ENCODE data around the gene MOB2.

- TF ChIP-seq RARB (CRISPR knock-in tag; IDR thresholded peaks at IDR 0.05): no peak
- TF ChIP-seq CSRNP3 (CRISPR knock-in tag; IDR thresholded peaks at IDR 0.05): no peak
- no peak for TF ChIP-seq ZFP3 (CRISPR knock-in tag; IDR thresholded peaks at IDR 0.05)
- TF ChIP-seq ISL1 (CRISPR knock-in tag; IDR thresholded peaks at IDR 0.05): no peak
- TF ChIP-seq PPARA (CRISPR knock-in tag; IDR thresholded peaks at IDR 0.05; ENCODE audit: borderline replicate concordance): no peak
- no peak for TF ChIP-seq ARNTL (CRISPR knock-in tag; IDR thresholded peaks at IDR 0.05; ENCODE audit: borderline replicate concordance, low read depth)
- no peak for TF ChIP-seq ZNF70 (CRISPR knock-in tag; IDR thresholded peaks at IDR 0.05)
- TF ChIP-seq PATZ1 (CRISPR knock-in tag; IDR thresholded peaks at IDR 0.05; ENCODE audit: borderline replicate concordance): no peak
- no peak for TF ChIP-seq ZNF8 (CRISPR knock-in tag; IDR thresholded peaks at IDR 0.05)
- no peak for TF ChIP-seq OSR1 (CRISPR knock-in tag; IDR thresholded peaks at IDR 0.05)
- no peak for TF ChIP-seq ZC3H10 (CRISPR knock-in tag; IDR thresholded peaks at IDR 0.05)
- no peak for TF ChIP-seq ZFP30 (CRISPR knock-in tag; IDR thresholded peaks at IDR 0.05)
Measured at GRCh38 chr11:1504581-1505290, 18.2 kb upstream of the MOB2 start.
